B cell (primary cell): ENCODE measurements around the gene ZG16. TPM values are rescaled to one million over a fixed set of nuclear protein-coding genes. Genes with fewer than 3 reads are reported as not detected.

ENCODE experiments used
- ATAC-seq: fragments of 200-7000 bp; cut with Tn5 transposase; one replicate; pipeline ENCODE4 v1.10.0; 2021; ENCODE audit warnings: low read depth, mild to moderate bottlenecking, moderate number of reproducible peaks, moderate library complexity
- CTCF ChIA-PET: fragments of 350-600 bp; sonication (Branson Sonifier 250); formaldehyde crosslinking; loops from one replicate; lab custom pipeline; 2021; ENCODE audit warnings: antibody characterized with exemption, inconsistent platforms; lab: Charles Lee
- POLR2A ChIA-PET: fragments of 350-600 bp; sonication (Branson Sonifier 250); formaldehyde crosslinking; loops from one replicate; lab custom pipeline; 2021; ENCODE audit warnings: antibody characterized with exemption; lab: Charles Lee
- DNase-seq: peaks from one replicate; pipeline ENCODE4 v3.0.0; 2013
- H2AFZ ChIP-seq: 2 replicates; pipeline ENCODE4 v1.6.1; 2012; ENCODE audit warnings: mild to moderate bottlenecking, low read depth, low read length; ENCODE audit not compliant: insufficient read depth, poor library complexity, severe bottlenecking
- H3K27ac ChIP-seq, 2 donors: 1 replicate in 1 of 2; 2 replicates in 1 of 2; pipeline ENCODE4 v1.5.1; 2012 to 2013; ENCODE audit warnings: low read length in 2 of 2, mild to moderate bottlenecking in 2 of 2, moderate library complexity in 1 of 2
- H3K27me3 ChIP-seq, 4 experiments: fragments of 200-600 bp in 1 of 4; sonication (generic) in 1 of 4; replicated peaks in 1 of 4; 1 replicate in 2 of 4; 2 replicates in 2 of 4; pipeline versions ENCODE4 v1.6.1 to v1.7.0; 2013 to 2016; ENCODE audit warnings: low read length in 3 of 4, mild to moderate bottlenecking in 2 of 4, mixed read lengths in 1 of 4, moderate library complexity in 1 of 4; ENCODE audit not compliant: insufficient read depth in 4 of 4, control insufficient read depth in 3 of 4; ENCODE audit errors: control extremely low read depth in 1 of 4
- H3K36me3 ChIP-seq, 2 experiments: replicated peaks in 1 of 2; 1 replicate in 1 of 2; 2 replicates in 1 of 2; pipeline versions ENCODE4 v1.6.1 to v1.7.1; 2013; ENCODE audit warnings: low read length in 1 of 2; ENCODE audit not compliant: insufficient read depth in 2 of 2, control insufficient read depth in 1 of 2; ENCODE audit errors: control extremely low read depth in 1 of 2, extremely low read depth in 1 of 2
- H3K4me1 ChIP-seq, 2 donors: fragments of 200-600 bp in 1 of 2; sonication (generic) in 1 of 2; 1 replicate in 1 of 2; 2 replicates in 1 of 2; pipeline versions ENCODE4 v1.5.1 to v1.6.1; 2013 to 2017; ENCODE audit warnings: low read length in 2 of 2; ENCODE audit not compliant: control insufficient read depth in 2 of 2, insufficient read depth in 2 of 2
- H3K4me2 ChIP-seq: replicated peaks from 2 replicates; pipeline ENCODE3; 2012; ENCODE audit warnings: mild to moderate bottlenecking, low read depth, low read length; ENCODE audit not compliant: poor library complexity, severe bottlenecking
- H3K4me3 ChIP-seq, 5 experiments: fragments of 200-600 bp in 1 of 5; sonication (generic) in 1 of 5; 1 replicate in 3 of 5; 2 replicates in 2 of 5; pipeline versions ENCODE4 v1.5.1 to v1.7.0; 2011 to 2016; ENCODE audit warnings: low read length in 4 of 5, mild to moderate bottlenecking in 4 of 5, low read depth in 2 of 5, control low read depth in 1 of 5, moderate library complexity in 1 of 5; ENCODE audit not compliant: insufficient read depth in 1 of 5; ENCODE audit errors: control extremely low read depth in 1 of 5, extremely low read depth in 1 of 5
- H3K79me2 ChIP-seq: fragments of 200-600 bp; sonication (generic); one replicate; pipeline ENCODE4 v1.6.0; 2016; ENCODE audit warnings: low read length; ENCODE audit not compliant: control insufficient read depth, insufficient read depth
- H3K9ac ChIP-seq: fragments of 200-600 bp; sonication (generic); 2 replicates; pipeline ENCODE4 v1.6.1; 2017; ENCODE audit warnings: mild to moderate bottlenecking, low read length, moderate library complexity
- H3K9me3 ChIP-seq, 3 donors: one replicate each; pipeline versions ENCODE4 v1.6.1 to v1.7.1; 2013; ENCODE audit warnings: low read length in 2 of 3; ENCODE audit not compliant: control insufficient read depth in 2 of 3, insufficient read depth in 1 of 3; ENCODE audit errors: control extremely low read depth in 1 of 3
- H4K20me1 ChIP-seq: 2 replicates; pipeline ENCODE4 v1.6.0; 2012; ENCODE audit warnings: mild to moderate bottlenecking, low read length; ENCODE audit not compliant: insufficient read depth, control insufficient read depth, poor library complexity, severe bottlenecking
- H3K27ac Mint-ChIP-seq: one replicate; pipeline ENCODE4 v1.8.0; 2021; ENCODE audit warnings: mixed read lengths
- H3K27me3 Mint-ChIP-seq: one replicate; pipeline ENCODE4 v1.8.0; 2021; ENCODE audit warnings: mixed read lengths
- H3K4me1 Mint-ChIP-seq: one replicate; pipeline ENCODE4 v1.8.0; 2021; ENCODE audit warnings: mixed read lengths
- H3K4me3 Mint-ChIP-seq: one replicate; pipeline ENCODE4 v1.8.0; 2021; ENCODE audit warnings: mixed read lengths
- H3K9me3 Mint-ChIP-seq: one replicate; pipeline ENCODE4 v1.8.0; 2022; ENCODE audit warnings: mixed read lengths; ENCODE audit not compliant: insufficient read depth
- EZH2 ChIP-seq: IDR thresholded peaks from 2 replicates; pipeline ENCODE4 v1.6.1; 2012; ENCODE audit warnings: borderline replicate concordance, low read depth, mild to moderate bottlenecking, moderate library complexity, low read length; ENCODE audit not compliant: insufficient read depth, poor library complexity, severe bottlenecking
- WGBS: methylation state at CpG from one replicate; pipeline ENCODE4 v1.1.5; 2013; ENCODE audit warnings: missing lambda C conversion rate; ENCODE audit not compliant: insufficient coverage; 5-methylcytosine and 5-hydroxymethylcytosine counted together
- intact Hi-C: fragments of 100-400 bp; cut with micrococcal nuclease; formaldehyde crosslinking; loops from one replicate; pipeline ENCODE4 v1.10.0; 2022
- polyA plus RNA-seq: library from polyadenylated mRNA; depleted of rRNA; stranded (reverse); fragments of >200 nt; gene quantifications from 2 replicates; pipeline ENCODE4 v1.2.3, GENCODE V29; 2012
- total RNA-seq, 2 donors: library from RNA; stranded (reverse); fragments of 120-200 nt in 1 of 2; gene quantifications; 1 replicate in 1 of 2; 2 replicates in 1 of 2; pipeline versions ENCODE4 v1.2.3 to v1.2.4, GENCODE V29; 2013 to 2022
- TF ChIP-seq, protein P1 (sequence below): fragments of 200-600 bp; IDR thresholded peaks from one replicate; pipeline ENCODE4 v1.8.0; 2022; ENCODE audit warnings: antibody characterized with exemption, mild to moderate bottlenecking

Gene ZG16
- total and polyA plus RNA-seq, 2 donors (not counting 1 experiment from before 2014, with no cell fraction given): 0.06 TPM; not detected in 1

DNA sequence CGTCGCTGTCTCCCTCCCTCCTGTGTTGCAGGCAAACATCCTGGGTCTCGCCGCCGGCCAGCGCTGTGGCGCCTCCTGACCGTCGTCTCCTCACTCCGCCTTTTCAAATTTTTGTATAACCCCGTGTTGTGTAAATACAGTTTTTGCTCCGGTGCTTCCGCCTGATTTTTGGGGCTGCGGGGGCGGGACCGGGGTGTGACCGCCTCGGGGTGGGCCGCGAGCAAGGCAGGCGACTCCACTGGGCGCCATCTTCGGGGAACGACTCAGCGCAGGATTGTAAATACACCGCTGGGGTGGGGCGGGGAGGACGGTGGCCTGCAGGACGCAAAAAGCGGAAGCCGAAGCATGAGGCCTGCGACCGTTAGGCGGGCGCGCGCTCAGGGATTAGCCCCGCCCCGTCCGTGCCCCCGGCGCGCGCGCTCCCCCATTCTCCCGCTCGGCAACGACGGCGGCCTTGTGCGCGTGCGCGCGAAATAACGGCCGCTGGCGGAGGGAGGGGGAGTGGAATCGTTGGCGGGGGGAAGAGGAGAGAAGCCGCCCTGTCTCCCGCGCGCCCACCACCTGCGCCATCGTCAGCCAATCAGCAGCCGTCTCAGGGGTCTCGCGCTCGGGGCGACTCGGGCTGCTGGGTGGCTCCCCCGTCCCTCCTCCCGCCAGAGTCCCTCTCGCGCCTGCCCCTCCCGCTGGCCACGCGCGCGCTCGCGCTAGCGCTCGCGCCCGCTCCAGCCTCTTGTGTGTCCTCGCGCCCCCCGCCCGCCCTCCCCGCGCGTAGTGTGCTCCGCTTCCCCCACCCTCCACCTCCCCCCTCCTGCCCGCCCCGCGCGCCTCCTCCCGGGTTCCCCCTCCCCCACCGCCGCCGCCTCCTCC is 27.4 kb downstream of the ZG16 start:
- POLR2A ChIA-PET: interaction anchor here (0.6 to 4.3 kb wide), 13 partner anchors 8 to 572 kb away, joined by 3 to 31 read pairs (median 5); partner anchors contain the start of genes C16orf54, KIF22, MVP and PAGR1

More for the DNA sequence above, 27.4 kb downstream of the ZG16 start:
- Histone ChIP-seq H2AFZ (peak overlapping the region; percentile 78), H3K27ac (peak overlapping the region; percentile 87 to 91), H3K9me3 (no peaks in the 10 kb centered on the region), H3K27me3 (no peaks in the 10 kb centered on the region), H3K79me2 (peaks cover 31% of the 10 kb centered on the region), H3K36me3 (peaks cover 4 to 23% of the 10 kb centered on the region in 2 experiments), H3K4me1 (peaks cover 42 to 48% of the 10 kb centered on the region in 2 donors), H4K20me1 (peaks cover 29% of the 10 kb centered on the region), H3K9ac (peak overlapping the region; percentile 85), H3K4me2 (peak overlapping the region; percentile 92), H3K4me3 (peak overlapping the region; percentile 63 to 95 (median 89))
- WGBS: under 1% methylated on average over 73 of the region's 103 CpGs
- Mint-ChIP-seq H3K27me3 (no peaks in the 10 kb centered on the region), H3K27ac (peak overlapping the region; percentile 100), H3K9me3 (no peaks in the 10 kb centered on the region), H3K4me3 (peak overlapping the region; percentile 98), H3K4me1 (peaks cover 43% of the 10 kb centered on the region)
- intact Hi-C loops: loop anchor here (1.0 to 5.0 kb wide), 4 partner anchors 11 to 121 kb away; partner anchors contain the start of genes KCTD13, KIF22 and PAGR1
- CTCF ChIA-PET: interaction anchor here (1.0 to 3.8 kb wide), 7 partner anchors 12 to 114 kb away, joined by 5 to 66 read pairs (median 7); partner anchors contain the start of genes KIF22, MVP and PAGR1
- ATAC-seq (peak; percentile 69), DNase-seq (peak; percentile 99)
- TF ChIP-seq, protein P1, sequence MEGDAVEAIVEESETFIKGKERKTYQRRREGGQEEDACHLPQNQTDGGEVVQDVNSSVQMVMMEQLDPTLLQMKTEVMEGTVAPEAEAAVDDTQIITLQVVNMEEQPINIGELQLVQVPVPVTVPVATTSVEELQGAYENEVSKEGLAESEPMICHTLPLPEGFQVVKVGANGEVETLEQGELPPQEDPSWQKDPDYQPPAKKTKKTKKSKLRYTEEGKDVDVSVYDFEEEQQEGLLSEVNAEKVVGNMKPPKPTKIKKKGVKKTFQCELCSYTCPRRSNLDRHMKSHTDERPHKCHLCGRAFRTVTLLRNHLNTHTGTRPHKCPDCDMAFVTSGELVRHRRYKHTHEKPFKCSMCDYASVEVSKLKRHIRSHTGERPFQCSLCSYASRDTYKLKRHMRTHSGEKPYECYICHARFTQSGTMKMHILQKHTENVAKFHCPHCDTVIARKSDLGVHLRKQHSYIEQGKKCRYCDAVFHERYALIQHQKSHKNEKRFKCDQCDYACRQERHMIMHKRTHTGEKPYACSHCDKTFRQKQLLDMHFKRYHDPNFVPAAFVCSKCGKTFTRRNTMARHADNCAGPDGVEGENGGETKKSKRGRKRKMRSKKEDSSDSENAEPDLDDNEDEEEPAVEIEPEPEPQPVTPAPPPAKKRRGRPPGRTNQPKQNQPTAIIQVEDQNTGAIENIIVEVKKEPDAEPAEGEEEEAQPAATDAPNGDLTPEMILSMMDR: peak; percentile 13
- TF ChIP-seq EZH2: no peak
